ENCODE measurements around the gene EMP1. TPM values are rescaled to one million over a fixed set of nuclear protein-coding genes. Genes with fewer than 3 reads are reported as not detected.
A peak's percentile ranks its signal among the peaks of the same experiment; 100 is the strongest.

Gene EMP1
- total RNA-seq, 1 donor from 2014 or later: not detected

GRCh38 chr12:13178568-13179210 lies 17.8 kb upstream of the EMP1 start:
- no peak for DNase-seq

GRCh38 chr12:13179211-13180074 lies 17.1 kb upstream of the EMP1 start:
- Mint-ChIP-seq H3K27me3 (ENCODE audit: unreplicated experiment) (peaks cover 2% of the 10 kb centered on the region), H3K36me3 (ENCODE audit: unreplicated experiment) (no peaks in the 10 kb centered on the region), H3K4me3 (ENCODE audit: unreplicated experiment) (no peak overlapping the region), H3K27ac (ENCODE audit: unreplicated experiment) (no peak overlapping the region), H3K4me1 (ENCODE audit: low read depth, unreplicated experiment) (peaks cover 6% of the 10 kb centered on the region), H3K9me3 (ENCODE audit: unreplicated experiment) (no peaks in the 10 kb centered on the region)
- TF ChIP-seq CTCF (IDR thresholded peaks at IDR 0.05; ENCODE audit: partially characterized antibody, unreplicated experiment): no peak
- peak; percentile 52 for DNase-seq

More at GRCh38 chr12:13178568-13179210, 17.8 kb upstream of the EMP1 start:
- H3K9me3 Mint-ChIP-seq (ENCODE audit: unreplicated experiment): no peaks in the 10 kb centered on the region
- no peak for TF ChIP-seq CTCF (IDR thresholded peaks at IDR 0.05; ENCODE audit: partially characterized antibody, unreplicated experiment)
- no peaks in the 10 kb centered on the region for H3K36me3 Mint-ChIP-seq (ENCODE audit: unreplicated experiment)
- H3K4me3 Mint-ChIP-seq (ENCODE audit: unreplicated experiment): no peak overlapping the region
- H3K4me1 Mint-ChIP-seq (ENCODE audit: low read depth, unreplicated experiment): peaks cover 6% of the 10 kb centered on the region
- no peak overlapping the region for H3K27ac Mint-ChIP-seq (ENCODE audit: unreplicated experiment)
- H3K27me3 Mint-ChIP-seq (ENCODE audit: unreplicated experiment): peaks cover 2% of the 10 kb centered on the region

GRCh38 chr12:13181375-13182070 lies 15.0 kb upstream of the EMP1 start:
- Mint-ChIP-seq H3K36me3 (ENCODE audit: unreplicated experiment) (no peaks in the 10 kb centered on the region), H3K27ac (ENCODE audit: unreplicated experiment) (no peak overlapping the region), H3K27me3 (ENCODE audit: unreplicated experiment) (peaks cover 2% of the 10 kb centered on the region), H3K4me1 (ENCODE audit: low read depth, unreplicated experiment) (peaks cover 6% of the 10 kb centered on the region), H3K9me3 (ENCODE audit: unreplicated experiment) (no peaks in the 10 kb centered on the region), H3K4me3 (ENCODE audit: unreplicated experiment) (no peak overlapping the region)
- DNase-seq: no peak
- no peak for TF ChIP-seq CTCF (IDR thresholded peaks at IDR 0.05; ENCODE audit: partially characterized antibody, unreplicated experiment)

- peaks cover 6% of the 10 kb centered on the region for H3K4me1 Mint-ChIP-seq (ENCODE audit: low read depth, unreplicated experiment)
- H3K36me3 Mint-ChIP-seq (ENCODE audit: unreplicated experiment): no peaks in the 10 kb centered on the region
- H3K27ac Mint-ChIP-seq (ENCODE audit: unreplicated experiment): no peak overlapping the region
- no peak for TF ChIP-seq CTCF (IDR thresholded peaks at IDR 0.05; ENCODE audit: partially characterized antibody, unreplicated experiment)
- no peaks in the 10 kb centered on the region for H3K9me3 Mint-ChIP-seq (ENCODE audit: unreplicated experiment)
- no peaks in the 10 kb centered on the region for H3K27me3 Mint-ChIP-seq (ENCODE audit: unreplicated experiment)
- DNase-seq: no peak
- no peak overlapping the region for H3K4me3 Mint-ChIP-seq (ENCODE audit: unreplicated experiment)
These were observed 13.6 kb upstream of the EMP1 start for GRCh38 chr12:13182881-13183280.
